GM12874 (cell line): ENCODE data around the gene CSNK1G2.
A peak's percentile ranks its signal among the peaks of the same experiment; 100 is the strongest.

Experiments
- CTCF ChIP-seq: IDR thresholded peaks from 2 replicates; pipeline ENCODE4 v1.5.1; 2011; ENCODE audit warnings: low read depth, mild to moderate bottlenecking, control low read depth, low read length, moderate library complexity; ENCODE audit not compliant: insufficient read depth

Gene CSNK1G2

GRCh38 chr19:1941146-1942077, at the start of gene CSNK1G2:
CSNK1G2 (plus strand) TSS chr19:1941172; CDS start chr19:1969773, 28,601 bp downstream.
- TF ChIP-seq CTCF = 0 out of 2 replicates have a peak, but pooled peaks have one; percentile 17

GRCh38 chr19:1893791-1894190, 47.2 kb upstream of the CSNK1G2 start:
- no peak for TF ChIP-seq CTCF

GRCh38 chr19:1896508-1896907, 44.5 kb upstream of the CSNK1G2 start:
- no peak for TF ChIP-seq CTCF

- no peak for TF ChIP-seq CTCF
Observed at GRCh38 chr19:1901940-1902404, 39.0 kb upstream of the CSNK1G2 start.

- no peak for TF ChIP-seq CTCF
Observed at GRCh38 chr19:1902923-1903322, 38.0 kb upstream of the CSNK1G2 start.

- TF ChIP-seq CTCF = no peak
Observed at GRCh38 chr19:1904860-1905109, 36.2 kb upstream of the CSNK1G2 start.

GRCh38 chr19:1905110-1905862, 35.7 kb upstream of the CSNK1G2 start, which contains the start of the genes ADAT3 and SCAMP4:
ADAT3 (plus strand) TSS chr19:1905399; CDS start chr19:1912048, 6,649 bp downstream.
SCAMP4 (plus strand) TSS chr19:1905399; CDS start chr19:1915020, 9,621 bp downstream.
- TF ChIP-seq CTCF = no peak
